HFFc6 (cell line): ENCODE results near the gene FKBP9. TPM values are rescaled to one million over a fixed set of nuclear protein-coding genes. Genes with fewer than 3 reads are reported as not detected.
"Not testable (repeated sequence)": the region's sequence is repeated elsewhere in the genome, so short reads cannot be mapped to it uniquely, and the experiment has no call there.

Source experiments
- DNase-seq: peaks from one replicate; pipeline ENCODE4 v3.0.0-alpha.2; 2018
- H3K27ac Mint-ChIP-seq: 2 replicates; pipeline ENCODE4 v1.8.0; 2020; ENCODE audit warnings: mild to moderate bottlenecking, mixed read lengths
- H3K27me3 Mint-ChIP-seq: 2 replicates; pipeline ENCODE4 v1.8.0; 2021; ENCODE audit warnings: mild to moderate bottlenecking, moderate library complexity, mixed read lengths; ENCODE audit not compliant: insufficient read depth
- H3K36me3 Mint-ChIP-seq: 2 replicates; pipeline ENCODE4 v1.8.0; 2021; ENCODE audit warnings: low read depth, mixed read lengths
- H3K4me1 Mint-ChIP-seq: 2 replicates; pipeline ENCODE4 v1.8.0; 2020; ENCODE audit warnings: low read depth, mixed read lengths
- H3K4me3 Mint-ChIP-seq: 2 replicates; pipeline ENCODE4 v1.8.0; 2020; ENCODE audit warnings: mild to moderate bottlenecking, moderate library complexity, mixed read lengths
- H3K9me3 Mint-ChIP-seq: 2 replicates; pipeline ENCODE4 v1.8.0; 2020; ENCODE audit warnings: mild to moderate bottlenecking, mixed read lengths
- CTCF ChIP-seq: fragments of 200-600 bp; sonication (generic); IDR thresholded peaks from 2 replicates; pipeline ENCODE4 v1.5.0; 2021; ENCODE audit warnings: antibody characterized with exemption, mild to moderate bottlenecking
- total RNA-seq, 6 experiments: library from RNA; stranded (reverse); fragmentation: NEBNext Ultra II Directional; extraction: Animal tissue kit (Norgen Biotek cat#: 25700); gene quantifications; 2 replicates in 1 of 6; 3 replicates in 5 of 6; pipeline ENCODE4 v1.2.3, GENCODE V29; 2021

Gene FKBP9
- total RNA-seq, 6 experiments from 2014 or later, result 196 to 241 (median 214) TPM

GRCh38 chr7:32991975-32992700, 34.9 kb downstream of the FKBP9 start:
- H3K9me3 Mint-ChIP-seq, H3K4me3 Mint-ChIP-seq, H3K27me3 Mint-ChIP-seq, DNase-seq, H3K27ac Mint-ChIP-seq: not testable (repeated sequence)
- Mint-ChIP-seq H3K36me3 (peaks cover 23% of the 10 kb centered on the region), H3K4me1 (peaks cover 34% of the 10 kb centered on the region)

- not testable (repeated sequence) for H3K4me3 Mint-ChIP-seq, H3K27ac Mint-ChIP-seq, DNase-seq, H3K27me3 Mint-ChIP-seq, H3K9me3 Mint-ChIP-seq
- H3K4me1 Mint-ChIP-seq, result peaks cover 37% of the 10 kb centered on the region
- peaks cover 23% of the 10 kb centered on the region for H3K36me3 Mint-ChIP-seq
These were observed 35.5 kb downstream of the FKBP9 start for GRCh38 chr7:32992750-32993149.

GRCh38 chr7:32997956-32998355, 40.7 kb downstream of the FKBP9 start:
- H3K27ac Mint-ChIP-seq, result peak overlapping the region; percentile 99
- H3K4me3 Mint-ChIP-seq, result peak overlapping the region; percentile 82
- DNase-seq, H3K9me3 Mint-ChIP-seq, H3K27me3 Mint-ChIP-seq: not testable (repeated sequence)
- H3K4me1 Mint-ChIP-seq, result peaks cover 28% of the 10 kb centered on the region
- peaks cover 24% of the 10 kb centered on the region for H3K36me3 Mint-ChIP-seq

- Mint-ChIP-seq H3K36me3 (peaks cover 18% of the 10 kb centered on the region), H3K27ac (peak overlapping the region; percentile 99), H3K4me3 (peak overlapping the region; percentile 82), H3K4me1 (peaks cover 22% of the 10 kb centered on the region)
- not testable (repeated sequence) for H3K9me3 Mint-ChIP-seq, H3K27me3 Mint-ChIP-seq
- DNase-seq, result peak; percentile 82
These were observed 41.3 kb downstream of the FKBP9 start for GRCh38 chr7:32998361-32999171.

- not testable (repeated sequence) for H3K9me3 Mint-ChIP-seq, H3K27me3 Mint-ChIP-seq, DNase-seq
- Mint-ChIP-seq H3K4me1 (peaks cover 22% of the 10 kb centered on the region), H3K36me3 (peaks cover 25% of the 10 kb centered on the region), H3K4me3 (peak overlapping the region; percentile 82), H3K27ac (peak overlapping the region; percentile 99)
These were observed 42.1 kb downstream of the FKBP9 start for GRCh38 chr7:32999380-32999779.

GRCh38 chr7:33003111-33003510, 45.9 kb downstream of the FKBP9 start:
- peaks cover 33% of the 10 kb centered on the region for H3K36me3 Mint-ChIP-seq
- H3K9me3 Mint-ChIP-seq, H3K27ac Mint-ChIP-seq, DNase-seq, H3K27me3 Mint-ChIP-seq, H3K4me3 Mint-ChIP-seq: not testable (repeated sequence)
- peaks cover 16% of the 10 kb centered on the region for H3K4me1 Mint-ChIP-seq

GRCh38 chr7:33004104-33004616, 46.9 kb downstream of the FKBP9 start:
- peaks cover 28% of the 10 kb centered on the region for H3K36me3 Mint-ChIP-seq
- H3K9me3 Mint-ChIP-seq, H3K4me3 Mint-ChIP-seq, H3K4me1 Mint-ChIP-seq, H3K27me3 Mint-ChIP-seq, H3K27ac Mint-ChIP-seq, DNase-seq: not testable (repeated sequence)

- not testable (repeated sequence) for H3K27me3 Mint-ChIP-seq, H3K9me3 Mint-ChIP-seq, H3K4me3 Mint-ChIP-seq, H3K27ac Mint-ChIP-seq, DNase-seq, H3K4me1 Mint-ChIP-seq
- peaks cover 18% of the 10 kb centered on the region; the same call in 1 of the 2 replicates for H3K36me3 Mint-ChIP-seq
These were observed 48.0 kb downstream of the FKBP9 start for GRCh38 chr7:33005193-33005592.

- not testable (repeated sequence) for H3K27me3 Mint-ChIP-seq, H3K9me3 Mint-ChIP-seq, H3K4me1 Mint-ChIP-seq, DNase-seq, H3K4me3 Mint-ChIP-seq, H3K27ac Mint-ChIP-seq
- H3K36me3 Mint-ChIP-seq, result peaks cover 18% of the 10 kb centered on the region; the same call in 1 of the 2 replicates
These were observed 48.5 kb downstream of the FKBP9 start for GRCh38 chr7:33005690-33006089.

- Mint-ChIP-seq H3K27ac (no peak overlapping the region), H3K4me3 (no peak overlapping the region), H3K36me3 (peaks cover 17% of the 10 kb centered on the region; the same call in 1 of the 2 replicates), H3K4me1 (no peaks in the 10 kb centered on the region), H3K27me3 (no peaks in the 10 kb centered on the region), H3K9me3 (no peaks in the 10 kb centered on the region)
- TF ChIP-seq CTCF, result no peak
- DNase-seq, result no peak
These were observed 52.5 kb downstream of the FKBP9 start for GRCh38 chr7:33009734-33010133.
